Prostate gland (tissue), 2 donors: ENCODE data around the gene SLCO3A1. TPM values are rescaled to one million over a fixed set of nuclear protein-coding genes. Genes with fewer than 3 reads are reported as not detected.

ENCODE experiments used
- DNase-seq: peaks from one replicate; pipeline ENCODE4 v3.0.0-alpha.2; 2019; ENCODE audit warnings: low spot score
- H3K27ac ChIP-seq, 2 donors: fragments of 200-600 bp; sonication (generic); 2 replicates each; pipeline ENCODE4 v1.5.1; 2017 to 2019
- H3K27me3 ChIP-seq: fragments of 200-600 bp; sonication (generic); replicated peaks from 2 replicates; pipeline ENCODE4 v1.5.1; 2019; ENCODE audit not compliant: insufficient read depth
- H3K36me3 ChIP-seq, 2 donors: fragments of 200-600 bp; sonication (generic); 1 replicate in 1 of 2; 2 replicates in 1 of 2; pipeline versions ENCODE4 v1.5.1 to v1.8.1; 2017 to 2019
- H3K4me1 ChIP-seq: fragments of 200-600 bp; sonication (generic); replicated peaks from 2 replicates; pipeline ENCODE4 v1.5.1; 2019
- H3K4me3 ChIP-seq, 2 donors: fragments of 200-600 bp; sonication (generic); 2 replicates each; pipeline ENCODE4 v1.5.1; 2017 to 2019
- H3K9me3 ChIP-seq: fragments of 200-600 bp; sonication (generic); 2 replicates; pipeline ENCODE4 v1.5.1; 2017
- CTCF ChIP-seq, 4 experiments: fragments of 200-600 bp in 2 of 4; fragments of 450-650 bp in 2 of 4; sonication (generic) in 2 of 4; IDR thresholded peaks; 1 replicate in 3 of 4; 2 replicates in 1 of 4; pipeline ENCODE4 v1.5.1; 2016 to 2019; ENCODE audit warnings: antibody characterized with exemption in 4 of 4, mild to moderate bottlenecking in 2 of 4, moderate library complexity in 2 of 4
- POLR2A ChIP-seq: fragments of 450-650 bp; IDR thresholded peaks from one replicate; pipeline ENCODE4 v1.6.1; 2016; ENCODE audit warnings: antibody characterized with exemption, mild to moderate bottlenecking
- POLR2AphosphoS5 ChIP-seq: sonication (generic); formaldehyde crosslinking; IDR thresholded peaks from one replicate; pipeline ENCODE4 v1.6.1; 2017; ENCODE audit warnings: antibody characterized with exemption
- WGBS: methylation state at CpG from one replicate; pipeline ENCODE4 v1.1.5; 2018; 5-methylcytosine and 5-hydroxymethylcytosine counted together
- intact Hi-C: fragments of 100-400 bp; cut with DNase I; formaldehyde crosslinking; loops from one replicate; pipeline ENCODE4 v1.14.2; 2022
- total RNA-seq, 2 donors: library from RNA; depleted of rRNA; stranded (reverse); fragments of >200 nt; gene quantifications; one replicate each; pipeline ENCODE4 v1.1.0, GENCODE V29; 2016

Gene SLCO3A1
- total RNA-seq, 2 donors from 2014 or later = 7.4 to 35.3 TPM

DNA sequence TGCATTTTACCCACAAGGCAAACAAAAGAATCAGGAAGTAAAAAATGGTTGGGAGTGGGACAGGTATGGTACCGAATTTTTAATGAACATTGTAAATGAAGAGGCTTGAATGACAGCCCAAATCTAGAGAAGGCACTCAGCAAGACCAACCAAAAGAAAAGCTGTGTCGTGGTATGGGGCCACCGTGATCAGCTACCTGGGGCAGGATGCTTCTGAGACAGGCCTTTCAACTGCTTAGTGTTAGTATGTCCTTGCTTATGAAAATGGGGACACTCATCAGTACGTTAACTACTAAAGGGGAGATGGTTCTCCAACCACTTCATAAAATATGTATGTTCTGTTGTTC, 311.5 kb downstream of the SLCO3A1 start:
- no peaks in the 10 kb centered on the region for H3K4me1 ChIP-seq
- WGBS = 66% methylated on average over 4 of the region's 4 CpGs
- H3K4me3 ChIP-seq = no peak overlapping the region
- H3K27me3 ChIP-seq = no peaks in the 10 kb centered on the region
- no peaks in the 10 kb centered on the region for H3K9me3 ChIP-seq
- intact Hi-C loops = no loop called here
- H3K27ac ChIP-seq = no peak overlapping the region
- TF ChIP-seq POLR2A (no peak), CTCF (IDR thresholded peaks at IDR 0.05) (no peak), POLR2AphosphoS5 (no peak)
- DNase-seq = no peak
- H3K36me3 ChIP-seq = no peaks in the 10 kb centered on the region

DNA sequence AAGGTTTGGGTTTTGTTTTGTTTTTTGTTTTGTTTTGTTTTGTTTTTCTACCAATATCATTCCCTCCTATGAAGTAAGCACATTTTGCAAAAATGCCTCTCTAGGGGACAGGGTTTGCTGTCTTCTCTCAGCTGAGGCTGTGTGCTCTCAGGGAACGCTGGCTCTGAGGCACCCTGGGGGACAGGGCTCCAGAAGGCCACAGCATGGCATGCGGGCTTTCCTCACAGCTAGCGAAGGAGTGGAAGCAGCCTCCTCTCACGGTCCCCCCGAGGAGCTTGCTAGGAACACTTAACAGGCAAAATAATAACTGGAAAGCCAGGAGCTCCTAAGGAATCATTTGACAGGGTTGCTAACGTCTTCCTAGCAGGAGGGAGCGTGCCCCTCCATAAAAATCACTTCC, 312.5 kb downstream of the SLCO3A1 start:
- WGBS = 78% methylated on average over 7 of the region's 7 CpGs
- intact Hi-C loops = no loop called here

DNA sequence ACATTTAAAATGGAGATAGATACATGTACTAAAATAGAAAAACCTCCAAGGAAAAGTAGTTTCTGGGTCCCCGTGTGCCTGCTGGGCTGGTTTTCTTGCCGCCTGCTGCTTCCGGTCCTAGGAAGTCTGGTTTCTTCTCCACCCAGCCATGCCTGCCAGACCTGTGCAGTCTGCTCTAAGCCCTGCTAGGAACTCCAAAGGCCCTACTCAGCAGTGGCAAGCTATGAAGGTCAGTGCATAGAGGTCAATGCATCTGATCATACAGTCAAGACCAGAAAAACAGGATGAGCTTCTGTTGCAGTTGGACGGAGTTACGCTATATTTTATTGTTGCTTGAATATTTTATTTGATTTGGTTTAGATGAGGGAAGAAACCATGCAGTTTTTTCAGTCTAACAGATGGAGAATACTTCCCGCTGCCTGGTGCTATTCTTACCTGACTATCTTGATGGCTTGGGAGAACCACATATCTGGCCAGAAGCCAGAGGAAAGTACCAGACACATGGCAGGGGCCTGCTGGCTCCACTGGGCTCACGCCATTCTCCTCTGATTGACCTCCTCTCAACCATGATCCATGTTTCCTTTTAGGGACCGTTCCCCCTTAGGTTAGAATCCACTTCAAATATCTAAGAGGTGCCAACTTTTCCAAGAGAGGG, 313.4 kb downstream of the SLCO3A1 start:
- intact Hi-C loops = no loop called here
- 66% methylated on average over 8 of the region's 8 CpGs for WGBS
- Histone ChIP-seq H3K4me1 (no peaks in the 10 kb centered on the region), H3K27me3 (no peaks in the 10 kb centered on the region), H3K4me3 (no peak overlapping the region), H3K36me3 (no peaks in the 10 kb centered on the region), H3K9me3 (no peaks in the 10 kb centered on the region), H3K27ac (no peak overlapping the region)
- peak; percentile 38 for TF ChIP-seq POLR2AphosphoS5
- TF ChIP-seq CTCF (IDR thresholded peaks at IDR 0.05) = no peak
- no peak for TF ChIP-seq POLR2A
- no peak for DNase-seq

More for the DNA sequence above, 312.5 kb downstream of the SLCO3A1 start:
- no peaks in the 10 kb centered on the region for H3K27me3 ChIP-seq
- no peaks in the 10 kb centered on the region for H3K36me3 ChIP-seq
- TF ChIP-seq POLR2AphosphoS5 = no peak
- no peak for TF ChIP-seq POLR2A
- no peak for TF ChIP-seq CTCF (IDR thresholded peaks at IDR 0.05)
- no peak for DNase-seq
- no peak overlapping the region for H3K27ac ChIP-seq
- H3K4me3 ChIP-seq = no peak overlapping the region
- H3K9me3 ChIP-seq = no peaks in the 10 kb centered on the region
- no peaks in the 10 kb centered on the region for H3K4me1 ChIP-seq

- TF ChIP-seq POLR2AphosphoS5 = no peak
- TF ChIP-seq CTCF (IDR thresholded peaks at IDR 0.05) = no peak
- no peak for TF ChIP-seq POLR2A
- no peaks in the 10 kb centered on the region for H3K4me1 ChIP-seq
- intact Hi-C loops = no loop called here
- H3K9me3 ChIP-seq = no peaks in the 10 kb centered on the region
- no peak overlapping the region for H3K27ac ChIP-seq
- 90% methylated on average over 7 of the region's 7 CpGs for WGBS
- no peaks in the 10 kb centered on the region for H3K27me3 ChIP-seq
- no peaks in the 10 kb centered on the region for H3K36me3 ChIP-seq
- DNase-seq = no peak
- no peak overlapping the region for H3K4me3 ChIP-seq
Observed at GRCh38 chr15:92167451-92167850, 313.9 kb downstream of the SLCO3A1 start.

GRCh38 chr15:92168066-92168683, 314.7 kb downstream of the SLCO3A1 start:
- no peak for TF ChIP-seq POLR2AphosphoS5
- TF ChIP-seq POLR2A = no peak
- no peak for TF ChIP-seq CTCF (IDR thresholded peaks at IDR 0.05)
- Histone ChIP-seq H3K27me3 (no peaks in the 10 kb centered on the region), H3K4me3 (no peak overlapping the region), H3K9me3 (no peaks in the 10 kb centered on the region), H3K36me3 (no peaks in the 10 kb centered on the region), H3K4me1 (no peaks in the 10 kb centered on the region), H3K27ac (no peak overlapping the region)
- intact Hi-C loops = no loop called here
- 94% methylated on average over 5 of the region's 5 CpGs for WGBS
- no peak for DNase-seq
